NOMO-1 (cell line): ENCODE results near the gene NSG1.
"Not testable (repeated sequence)": the region's sequence is repeated elsewhere in the genome, so short reads cannot be mapped to it uniquely, and the experiment has no call there.

Source experiments
- DNase-seq, 2 experiments: peaks; one replicate each; lab custom pipeline; 2025; ENCODE audit not compliant: unreplicated experiment in 2 of 2; lab: John Stamatoyannopoulos, UW

The NSG1 gene

GRCh38 chr4:4415107-4415805, 28.4 kb downstream of the NSG1 start:
- no peak for DNase-seq

- no peak for DNase-seq
Observed at GRCh38 chr4:4415806-4416805, 29.2 kb downstream of the NSG1 start.

GRCh38 chr4:4416981-4417380, 30.1 kb downstream of the NSG1 start:
- DNase-seq: no peak

- DNase-seq: no peak
Observed at GRCh38 chr4:4417886-4418285, 31.0 kb downstream of the NSG1 start.

GRCh38 chr4:4418676-4419390, 31.9 kb downstream of the NSG1 start:
- no peak for DNase-seq

- DNase-seq: no peak
Observed at GRCh38 chr4:4419896-4420295, 33.0 kb downstream of the NSG1 start.

- DNase-seq: no peak
Observed at GRCh38 chr4:4420421-4420820, 33.5 kb downstream of the NSG1 start.

GRCh38 chr4:4421356-4421755, 34.5 kb downstream of the NSG1 start:
- DNase-seq: no peak

- not testable (repeated sequence) for DNase-seq
Observed at GRCh38 chr4:4422117-4422516, 35.2 kb downstream of the NSG1 start.

GRCh38 chr4:4422856-4423499, 36.1 kb downstream of the NSG1 start:
- DNase-seq: no peak

- no peak for DNase-seq
Observed at GRCh38 chr4:4423706-4424498, 37.0 kb downstream of the NSG1 start.

GRCh38 chr4:4424499-4425115, 37.7 kb downstream of the NSG1 start:
- DNase-seq: no peak

GRCh38 chr4:4425119-4425690, 38.3 kb downstream of the NSG1 start:
- no peak for DNase-seq

GRCh38 chr4:4425696-4426095, 38.8 kb downstream of the NSG1 start:
- DNase-seq: no peak

- DNase-seq: no peak
Observed at GRCh38 chr4:4426511-4427120, 39.7 kb downstream of the NSG1 start.

GRCh38 chr4:4427121-4427870, 40.4 kb downstream of the NSG1 start:
- DNase-seq: no peak

- no peak for DNase-seq
Observed at GRCh38 chr4:4427886-4428285, 41.0 kb downstream of the NSG1 start.
